Measurements from ENCODE around the gene NKG7. TPM values are rescaled to one million over a fixed set of nuclear protein-coding genes. Genes with fewer than 3 reads are reported as not detected.
"Not testable (repeated sequence)": the region's sequence is repeated elsewhere in the genome, so short reads cannot be mapped to it uniquely, and the experiment has no call there.

The NKG7 gene
- 1 to 10 TPM in 1 of 3 donors, not detected in 2; 2.1 TPM for total RNA-seq

DNA sequence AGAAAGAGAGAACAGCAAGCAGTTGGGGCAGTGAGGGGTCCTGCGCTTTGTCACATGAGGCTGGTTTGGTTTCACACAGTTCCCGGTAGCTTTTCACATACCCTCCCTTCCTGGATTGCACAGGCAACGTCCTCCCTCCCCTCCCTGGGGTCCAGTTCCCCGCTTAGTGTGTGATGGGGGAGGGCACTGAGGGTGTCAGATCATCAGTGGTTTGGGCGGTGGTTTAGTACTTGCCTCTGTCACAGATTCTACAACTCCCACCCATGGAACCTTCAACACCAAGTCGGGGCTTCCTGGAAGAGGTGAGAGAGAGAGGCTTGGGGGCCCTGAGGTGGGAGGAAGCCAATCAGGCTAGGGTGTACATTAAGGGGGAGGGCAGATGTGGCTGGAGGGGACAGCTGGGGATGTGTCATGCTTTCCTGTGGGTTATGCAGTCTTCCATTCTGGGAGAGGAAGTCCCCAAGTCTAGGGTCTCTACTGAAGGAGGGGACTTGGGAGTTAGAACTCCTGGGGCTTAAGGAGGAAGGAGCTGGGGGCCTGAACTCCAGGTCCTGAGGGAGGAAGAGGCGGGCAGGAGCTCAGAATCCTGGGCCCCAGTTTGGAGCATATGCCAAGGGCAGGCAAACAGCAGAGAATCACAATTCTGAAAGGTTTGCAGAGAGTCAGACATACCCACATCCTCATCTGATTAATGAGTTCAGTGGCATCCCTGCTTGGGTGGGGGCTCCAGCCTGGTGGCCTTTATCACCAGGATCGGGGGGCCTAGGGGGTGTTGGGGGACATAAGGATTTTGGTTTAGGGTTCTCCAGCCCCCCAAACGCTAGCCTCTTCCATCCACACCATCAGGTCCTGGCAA is at the start of gene NKG7:
NKG7 (minus strand) TSS at position 6 of the 856 bp plus-strand sequence. CDS start 119 bp downstream, outside the sequence.
- no peak for DNase-seq (ENCODE audit: low spot score in 2 of 2)

GRCh38 chr19:51422053-51422448 is 49.6 kb upstream of the NKG7 start:
- no peaks in the 10 kb centered on the region for H3K36me3 ChIP-seq
- H3K27ac ChIP-seq: no peak overlapping the region
- intact Hi-C loops (cut with DNase I; ENCODE audit: low total_unique reads): no loop called here
- peak; percentile 26 to 86 for DNase-seq (ENCODE audit: low spot score in 2 of 2)
- no peak overlapping the region for H3K4me3 ChIP-seq
- no peak for TF ChIP-seq POLR2A (IDR thresholded peaks at IDR 0.05)
- no peak for TF ChIP-seq POLR2AphosphoS5 (IDR thresholded peaks at IDR 0.05)
- TF ChIP-seq, protein P1, sequence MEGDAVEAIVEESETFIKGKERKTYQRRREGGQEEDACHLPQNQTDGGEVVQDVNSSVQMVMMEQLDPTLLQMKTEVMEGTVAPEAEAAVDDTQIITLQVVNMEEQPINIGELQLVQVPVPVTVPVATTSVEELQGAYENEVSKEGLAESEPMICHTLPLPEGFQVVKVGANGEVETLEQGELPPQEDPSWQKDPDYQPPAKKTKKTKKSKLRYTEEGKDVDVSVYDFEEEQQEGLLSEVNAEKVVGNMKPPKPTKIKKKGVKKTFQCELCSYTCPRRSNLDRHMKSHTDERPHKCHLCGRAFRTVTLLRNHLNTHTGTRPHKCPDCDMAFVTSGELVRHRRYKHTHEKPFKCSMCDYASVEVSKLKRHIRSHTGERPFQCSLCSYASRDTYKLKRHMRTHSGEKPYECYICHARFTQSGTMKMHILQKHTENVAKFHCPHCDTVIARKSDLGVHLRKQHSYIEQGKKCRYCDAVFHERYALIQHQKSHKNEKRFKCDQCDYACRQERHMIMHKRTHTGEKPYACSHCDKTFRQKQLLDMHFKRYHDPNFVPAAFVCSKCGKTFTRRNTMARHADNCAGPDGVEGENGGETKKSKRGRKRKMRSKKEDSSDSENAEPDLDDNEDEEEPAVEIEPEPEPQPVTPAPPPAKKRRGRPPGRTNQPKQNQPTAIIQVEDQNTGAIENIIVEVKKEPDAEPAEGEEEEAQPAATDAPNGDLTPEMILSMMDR (IDR thresholded peaks at IDR 0.05): peak in 2 of 3 donors; percentile 75 to 94
- peaks cover 0 to 34% of the 10 kb centered on the region in 2 donors for H3K27me3 ChIP-seq
- H3K9me3 ChIP-seq: no peaks in the 10 kb centered on the region
- no peaks in the 10 kb centered on the region for H3K4me1 ChIP-seq

More for the DNA sequence above, at the start of gene NKG7:
- intact Hi-C loops (cut with DNase I; ENCODE audit: low total_unique reads): no loop called here
- no peaks in the 10 kb centered on the region for H3K4me1 ChIP-seq
- H3K27me3 ChIP-seq: no peaks in the 10 kb centered on the region
- H3K27ac ChIP-seq: no peak within 1 kb of the TSS
- no peaks in the 10 kb centered on the region for H3K9me3 ChIP-seq
- H3K36me3 ChIP-seq: no peaks in the 10 kb centered on the region
- TF ChIP-seq, protein P1 (IDR thresholded peaks at IDR 0.05): no peak
- TF ChIP-seq POLR2A (IDR thresholded peaks at IDR 0.05) (no peak), POLR2AphosphoS5 (IDR thresholded peaks at IDR 0.05) (no peak)
- no peak within 1 kb of the TSS for H3K4me3 ChIP-seq

- Histone ChIP-seq H3K4me3 (no peak overlapping the region), H3K27me3 (peaks cover 0 to 35% of the 10 kb centered on the region in 2 donors), H3K27ac (no peak overlapping the region), H3K9me3 (no peaks in the 10 kb centered on the region), H3K36me3 (no peaks in the 10 kb centered on the region), H3K4me1 (no peaks in the 10 kb centered on the region)
- DNase-seq (ENCODE audit: low spot score in 2 of 2): no peak
- TF ChIP-seq, protein P1 (IDR thresholded peaks at IDR 0.05): no peak
- no peak for TF ChIP-seq POLR2A (IDR thresholded peaks at IDR 0.05)
- TF ChIP-seq POLR2AphosphoS5 (IDR thresholded peaks at IDR 0.05): no peak
- intact Hi-C loops (cut with DNase I; ENCODE audit: low total_unique reads): no loop called here
Measured at GRCh38 chr19:51421229-51422052, 49.0 kb upstream of the NKG7 start.

DNA sequence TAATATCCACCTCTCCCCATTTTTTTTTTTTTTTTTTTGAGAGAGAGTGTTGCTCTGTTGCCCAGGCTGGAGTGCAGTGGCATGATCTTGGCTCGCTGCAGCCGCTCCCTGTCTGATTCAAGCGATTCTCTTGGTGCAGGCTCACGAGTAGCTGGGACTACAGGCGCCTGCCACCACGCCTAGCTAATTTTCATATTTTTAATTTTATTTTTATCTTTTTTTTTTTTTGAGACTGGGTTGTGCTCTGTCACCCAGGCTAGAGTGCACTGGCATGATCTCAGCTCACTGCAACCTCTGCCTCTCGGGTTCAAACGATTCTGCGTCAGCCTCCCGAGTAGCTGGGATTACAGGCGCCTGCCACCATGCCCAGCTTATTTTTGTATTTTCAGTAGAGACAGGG is 48.1 kb upstream of the NKG7 start:
- H3K27ac ChIP-seq; intact Hi-C loops (cut with DNase I; ENCODE audit: low total_unique reads); H3K9me3 ChIP-seq; H3K4me3 ChIP-seq; DNase-seq (ENCODE audit: low spot score in 2 of 2); H3K36me3 ChIP-seq; H3K4me1 ChIP-seq: not testable (repeated sequence)
- peaks cover 0 to 36% of the 10 kb centered on the region in 2 donors for H3K27me3 ChIP-seq

- TF ChIP-seq POLR2AphosphoS5 (IDR thresholded peaks at IDR 0.05) (no peak), POLR2A (IDR thresholded peaks at IDR 0.05) (no peak)
- TF ChIP-seq, protein P1 (IDR thresholded peaks at IDR 0.05): no peak
- no peak for DNase-seq (ENCODE audit: low spot score in 2 of 2)
Measured at GRCh38 chr19:51418707-51419106, 46.3 kb upstream of the NKG7 start.

More at GRCh38 chr19:51418707-51419106, 46.3 kb upstream of the NKG7 start:
- intact Hi-C loops (cut with DNase I; ENCODE audit: low total_unique reads): no loop called here
- no peaks in the 10 kb centered on the region for H3K36me3 ChIP-seq
- H3K9me3 ChIP-seq: no peaks in the 10 kb centered on the region
- H3K27ac ChIP-seq: no peak overlapping the region
- H3K27me3 ChIP-seq: peaks cover 0 to 41% of the 10 kb centered on the region in 2 donors
- no peak overlapping the region for H3K4me3 ChIP-seq
- no peaks in the 10 kb centered on the region for H3K4me1 ChIP-seq

All from breast epithelium (tissue), 4 donors.